Activated CD8-positive, alpha-beta memory T cell treated with anti-CD3 and anti-CD28 coated beads for 4 hours (primary cell): ENCODE results near the gene ASB2.
A peak's percentile ranks its signal among the peaks of the same experiment; 100 is the strongest.

Source experiments
- DNase-seq, 2 donors: peaks; one replicate each; pipeline ENCODE4 v3.0.0-alpha.2; 2020; ENCODE audit warnings: low read depth in 2 of 2

The ASB2 gene

GRCh38 chr14:94001501-94002396, 25.4 kb upstream of the ASB2 start:
- peak; percentile 27 to 33 for DNase-seq

GRCh38 chr14:94001016-94001415, 24.6 kb upstream of the ASB2 start:
- DNase-seq, result no peak

GRCh38 chr14:94000267-94000666, 23.9 kb upstream of the ASB2 start:
- DNase-seq, result no peak

- DNase-seq, result no peak
These were observed 23.2 kb upstream of the ASB2 start for GRCh38 chr14:93999573-93999972.

- no peak for DNase-seq
These were observed 22.6 kb upstream of the ASB2 start for GRCh38 chr14:93998871-93999403.

- no peak for DNase-seq
These were observed 21.8 kb upstream of the ASB2 start for GRCh38 chr14:93997916-93998870.

GRCh38 chr14:93997082-93997481, 20.7 kb upstream of the ASB2 start, which contains the start of gene CCDC197:
TSS of gene CCDC197 (plus strand) at chr14:93997301. CDS start at chr14:93998132, 831 bp downstream.
- DNase-seq, result no peak

- DNase-seq, result no peak
These were observed 19.8 kb upstream of the ASB2 start for GRCh38 chr14:93996130-93996695.

GRCh38 chr14:93994919-93995682, 18.7 kb upstream of the ASB2 start:
- DNase-seq, result peak; percentile 20 to 56

- no peak for DNase-seq
These were observed 17.0 kb upstream of the ASB2 start for GRCh38 chr14:93993382-93993781.

GRCh38 chr14:93991649-93992048, 15.3 kb upstream of the ASB2 start:
- no peak for DNase-seq

GRCh38 chr14:93991212-93991611, 14.8 kb upstream of the ASB2 start:
- no peak for DNase-seq

- DNase-seq, result no peak
These were observed 13.6 kb upstream of the ASB2 start for GRCh38 chr14:93989939-93990338.

- DNase-seq, result no peak
These were observed 11.6 kb upstream of the ASB2 start for GRCh38 chr14:93987815-93988476.

- DNase-seq, result no peak
These were observed 11.0 kb upstream of the ASB2 start for GRCh38 chr14:93987376-93987775.

GRCh38 chr14:93986955-93987354, 10.6 kb upstream of the ASB2 start:
- DNase-seq, result no peak

GRCh38 chr14:93984987-93985410, 8.6 kb upstream of the ASB2 start:
- no peak for DNase-seq

- DNase-seq, result no peak
These were observed 7.7 kb upstream of the ASB2 start for GRCh38 chr14:93984070-93984469.

- DNase-seq, result no peak
These were observed 6.0 kb upstream of the ASB2 start for GRCh38 chr14:93982230-93983007.
